Testis (tissue), 2 donors: ENCODE data around the gene NBPF4.
"Not testable (repeated sequence)": the region's sequence is repeated elsewhere in the genome, so short reads cannot be mapped to it uniquely, and the experiment has no call there.

Experiments
- CTCF ChIP-seq, 3 experiments: fragments of 450-650 bp in 2 of 3; fragments of 200-600 bp in 1 of 3; sonication (generic) in 1 of 3; IDR thresholded peaks; one replicate each; pipeline ENCODE4 v1.5.1; 2016 to 2019; ENCODE audit warnings: antibody characterized with exemption in 3 of 3, mild to moderate bottlenecking in 2 of 3, moderate library complexity in 1 of 3
- POLR2A ChIP-seq: fragments of 450-650 bp; IDR thresholded peaks from one replicate; pipeline ENCODE4 v1.6.1; 2017; ENCODE audit warnings: antibody characterized with exemption, mild to moderate bottlenecking, moderate library complexity

GRCh38 chr1:108223226-108223625 is 20.6 kb downstream of the NBPF4 start:
- TF ChIP-seq CTCF (IDR thresholded peaks at IDR 0.05); POLR2A: not testable (repeated sequence)
